Measurements from ENCODE around the gene CX3CL1. TPM values are rescaled to one million over a fixed set of nuclear protein-coding genes. Genes with fewer than 3 reads are reported as not detected.

Gene CX3CL1
- total and polyA plus RNA-seq, 2 donors (not counting 1 experiment from before 2014, with no cell fraction given): not detected

DNA sequence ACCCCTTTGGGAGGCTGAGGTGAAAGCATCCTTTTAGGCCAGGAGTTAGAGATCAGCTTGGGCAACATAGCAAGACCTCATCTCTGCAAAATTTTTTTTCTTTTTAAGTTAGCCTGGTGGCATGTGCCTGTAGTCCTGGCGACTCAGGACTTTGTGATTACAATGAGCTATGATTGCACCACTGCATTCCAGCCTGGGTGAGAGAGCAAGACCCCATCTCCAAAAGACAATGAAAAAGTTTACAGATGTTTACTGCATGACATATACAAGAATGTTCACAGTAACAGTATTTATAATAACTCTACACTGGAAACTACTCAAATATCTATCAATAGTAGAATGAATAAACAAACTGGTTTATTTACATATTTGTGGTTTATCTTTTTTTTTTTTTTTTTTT lies 46.8 kb upstream of the CX3CL1 start:
- WGBS (ENCODE audit: insufficient coverage): no CpG with 5 or more reads among the region's 1 CpG
- Histone ChIP-seq H3K4me3 (ENCODE audit: control extremely low read depth in 1 of 5, extremely low read depth in 1 of 5, insufficient read depth in 1 of 5, low read depth in 2 of 5, low read length in 4 of 5) (no peak overlapping the region), H3K4me1 (ENCODE audit: control insufficient read depth in 2 of 2, insufficient read depth in 2 of 2, low read length in 2 of 2) (peaks cover 7 to 8% of the 10 kb centered on the region in 2 donors), H3K4me2 (replicated peaks; ENCODE audit: low read depth, low read length, poor library complexity, severe bottlenecking) (no peak overlapping the region), H3K27ac (ENCODE audit: low read length in 2 of 2) (peak overlapping the region; percentile 3 to 59), H3K9ac (ENCODE audit: low read length) (no peak overlapping the region), H4K20me1 (ENCODE audit: control insufficient read depth, insufficient read depth, low read length, poor library complexity, severe bottlenecking) (no peaks in the 10 kb centered on the region), H3K27me3 (replicated peaks in 1 of 4; ENCODE audit: control extremely low read depth in 1 of 4, control insufficient read depth in 3 of 4, insufficient read depth in 4 of 4, low read length in 3 of 4) (no peaks in the 10 kb centered on the region), H3K9me3 (ENCODE audit: control extremely low read depth in 1 of 3, control insufficient read depth in 2 of 3, insufficient read depth in 1 of 3, low read length in 2 of 3) (peaks cover 0 to 4% (median 3%) of the 10 kb centered on the region in 3 donors), H3K79me2 (ENCODE audit: control insufficient read depth, insufficient read depth, low read length) (no peaks in the 10 kb centered on the region), H2AFZ (ENCODE audit: insufficient read depth, low read depth, low read length, poor library complexity, severe bottlenecking) (no peak overlapping the region), H3K36me3 (replicated peaks in 1 of 2; ENCODE audit: control extremely low read depth in 1 of 2, control insufficient read depth in 1 of 2, extremely low read depth in 1 of 2, insufficient read depth in 2 of 2, low read length in 1 of 2) (no peaks in the 10 kb centered on the region)
- Mint-ChIP-seq H3K27ac (peak overlapping the region; percentile 79), H3K4me3 (no peak overlapping the region), H3K4me1 (peaks cover 11% of the 10 kb centered on the region), H3K9me3 (ENCODE audit: insufficient read depth) (no peaks in the 10 kb centered on the region), H3K27me3 (no peaks in the 10 kb centered on the region)
- ATAC-seq (ENCODE audit: low read depth): no peak
- no peak for DNase-seq
- CTCF ChIA-PET: no interaction called here
- intact Hi-C loops (cut with micrococcal nuclease): no loop called here
- POLR2A ChIA-PET: no interaction called here
- TF ChIP-seq, protein P1, sequence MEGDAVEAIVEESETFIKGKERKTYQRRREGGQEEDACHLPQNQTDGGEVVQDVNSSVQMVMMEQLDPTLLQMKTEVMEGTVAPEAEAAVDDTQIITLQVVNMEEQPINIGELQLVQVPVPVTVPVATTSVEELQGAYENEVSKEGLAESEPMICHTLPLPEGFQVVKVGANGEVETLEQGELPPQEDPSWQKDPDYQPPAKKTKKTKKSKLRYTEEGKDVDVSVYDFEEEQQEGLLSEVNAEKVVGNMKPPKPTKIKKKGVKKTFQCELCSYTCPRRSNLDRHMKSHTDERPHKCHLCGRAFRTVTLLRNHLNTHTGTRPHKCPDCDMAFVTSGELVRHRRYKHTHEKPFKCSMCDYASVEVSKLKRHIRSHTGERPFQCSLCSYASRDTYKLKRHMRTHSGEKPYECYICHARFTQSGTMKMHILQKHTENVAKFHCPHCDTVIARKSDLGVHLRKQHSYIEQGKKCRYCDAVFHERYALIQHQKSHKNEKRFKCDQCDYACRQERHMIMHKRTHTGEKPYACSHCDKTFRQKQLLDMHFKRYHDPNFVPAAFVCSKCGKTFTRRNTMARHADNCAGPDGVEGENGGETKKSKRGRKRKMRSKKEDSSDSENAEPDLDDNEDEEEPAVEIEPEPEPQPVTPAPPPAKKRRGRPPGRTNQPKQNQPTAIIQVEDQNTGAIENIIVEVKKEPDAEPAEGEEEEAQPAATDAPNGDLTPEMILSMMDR (IDR thresholded peaks at IDR 0.05): no peak
- no peak for TF ChIP-seq EZH2 (IDR thresholded peaks at IDR 0.05; ENCODE audit: borderline replicate concordance, insufficient read depth, low read depth, low read length, poor library complexity, severe bottlenecking)

DNA sequence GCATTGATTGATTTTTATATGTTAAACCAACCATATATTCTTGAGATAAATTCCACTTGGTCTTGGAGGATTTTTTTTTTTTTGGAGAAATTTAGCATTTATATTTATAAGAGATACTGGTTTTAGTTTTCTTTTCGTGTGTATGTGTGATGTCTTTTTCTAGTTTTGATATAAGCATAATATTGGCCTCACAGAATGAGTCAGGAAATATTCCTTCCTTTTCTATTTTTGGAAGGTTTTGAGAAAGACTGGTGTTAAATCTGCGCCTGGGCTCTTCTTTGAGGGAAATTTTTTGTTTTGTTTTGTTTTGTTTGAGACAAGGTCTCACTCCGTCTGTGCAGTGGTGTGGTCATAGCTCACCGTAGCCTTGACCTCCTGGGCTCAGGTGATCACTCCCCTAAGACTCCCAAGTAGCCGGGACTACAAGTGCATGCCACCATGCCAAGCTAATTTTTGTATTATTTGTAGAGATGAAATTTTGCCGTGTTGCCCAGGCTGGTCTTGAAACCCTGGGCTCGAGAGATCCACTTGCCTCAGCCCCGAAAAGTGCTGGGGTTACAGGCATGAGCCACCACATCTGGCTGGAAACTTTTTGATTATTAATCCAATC lies 42.5 kb upstream of the CX3CL1 start:
- ATAC-seq (ENCODE audit: low read depth) (no peak), DNase-seq (no peak)
- Mint-ChIP-seq H3K4me3 (no peak overlapping the region), H3K4me1 (peaks cover 5% of the 10 kb centered on the region), H3K9me3 (ENCODE audit: insufficient read depth) (peaks cover 3% of the 10 kb centered on the region), H3K27ac (no peak overlapping the region), H3K27me3 (no peaks in the 10 kb centered on the region)
- H3K9me3 ChIP-seq (ENCODE audit: control extremely low read depth in 1 of 3, control insufficient read depth in 2 of 3, insufficient read depth in 1 of 3, low read length in 2 of 3): peaks cover 3 to 8% (median 4%) of the 10 kb centered on the region in 3 donors
- intact Hi-C loops (cut with micrococcal nuclease): no loop called here
- no peaks in the 10 kb centered on the region for H4K20me1 ChIP-seq (ENCODE audit: control insufficient read depth, insufficient read depth, low read length, poor library complexity, severe bottlenecking)
- no peak overlapping the region for H3K4me2 ChIP-seq (replicated peaks; ENCODE audit: low read depth, low read length, poor library complexity, severe bottlenecking)
- peaks cover 4 to 5% of the 10 kb centered on the region in 2 donors for H3K4me1 ChIP-seq (ENCODE audit: control insufficient read depth in 2 of 2, insufficient read depth in 2 of 2, low read length in 2 of 2)
- H3K79me2 ChIP-seq (ENCODE audit: control insufficient read depth, insufficient read depth, low read length): no peaks in the 10 kb centered on the region
- H3K36me3 ChIP-seq (replicated peaks in 1 of 2; ENCODE audit: control extremely low read depth in 1 of 2, control insufficient read depth in 1 of 2, extremely low read depth in 1 of 2, insufficient read depth in 2 of 2, low read length in 1 of 2): no peaks in the 10 kb centered on the region
- ChIA-PET POLR2A (no interaction called here), CTCF (no interaction called here)
- no peak overlapping the region for H2AFZ ChIP-seq (ENCODE audit: insufficient read depth, low read depth, low read length, poor library complexity, severe bottlenecking)
- 83% methylated on average over 2 of the region's 8 CpGs for WGBS (ENCODE audit: insufficient coverage)
- no peak overlapping the region for H3K27ac ChIP-seq (ENCODE audit: low read length in 2 of 2)
- H3K27me3 ChIP-seq (replicated peaks in 1 of 4; ENCODE audit: control extremely low read depth in 1 of 4, control insufficient read depth in 3 of 4, insufficient read depth in 4 of 4, low read length in 3 of 4): peaks cover 0 to 3% (median 0%) of the 10 kb centered on the region in 4 experiments
- TF ChIP-seq, protein P1 (IDR thresholded peaks at IDR 0.05): no peak
- no peak for TF ChIP-seq EZH2 (IDR thresholded peaks at IDR 0.05; ENCODE audit: borderline replicate concordance, insufficient read depth, low read depth, low read length, poor library complexity, severe bottlenecking)
- no peak overlapping the region for H3K4me3 ChIP-seq (ENCODE audit: control extremely low read depth in 1 of 5, extremely low read depth in 1 of 5, insufficient read depth in 1 of 5, low read depth in 2 of 5, low read length in 4 of 5)
- no peak overlapping the region for H3K9ac ChIP-seq (ENCODE audit: low read length)

Data from B cell (primary cell).